Retinal pigment epithelial cell (primary cell): Measurements from ENCODE around the gene NAT8L.

Source experiments
- DNase-seq: peaks from one replicate; pipeline ENCODE4 v3.0.0-alpha.2; 2010; ENCODE audit warnings: low read depth
- H3K4me3 ChIP-seq: 2 replicates; pipeline ENCODE4 v1.5.1; 2011; ENCODE audit warnings: mild to moderate bottlenecking, low read length, control low read depth, moderate library complexity
- CTCF ChIP-seq: conservative IDR thresholded peaks from 2 replicates; pipeline ENCODE4 v1.5.1; 2011; ENCODE audit warnings: low read depth, low read length, control low read depth, inconsistent platforms

Gene NAT8L

DNA sequence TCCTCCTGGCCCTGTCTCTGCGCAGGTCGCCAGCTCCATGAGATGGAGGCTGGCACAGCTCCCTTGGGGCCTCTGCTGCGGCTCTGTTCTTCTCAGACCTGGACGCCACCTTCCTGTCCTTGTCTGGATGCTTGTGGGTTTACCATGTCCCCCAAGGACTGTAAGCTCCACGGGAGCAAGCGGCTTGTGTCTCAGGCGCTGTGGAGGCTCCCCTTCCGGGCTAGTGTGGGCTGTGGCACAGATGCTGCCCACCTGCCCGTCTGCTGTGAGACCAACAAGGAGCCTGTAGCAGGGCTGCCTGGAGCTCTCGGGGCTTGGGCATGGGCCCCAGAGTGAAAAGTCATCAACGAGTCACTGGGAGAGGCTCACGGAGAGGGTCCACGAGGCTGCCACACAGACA is 25.2 kb downstream of the NAT8L start:
- DNase-seq = no peak
- TF ChIP-seq CTCF = no peak
- no peak overlapping the region for H3K4me3 ChIP-seq

DNA sequence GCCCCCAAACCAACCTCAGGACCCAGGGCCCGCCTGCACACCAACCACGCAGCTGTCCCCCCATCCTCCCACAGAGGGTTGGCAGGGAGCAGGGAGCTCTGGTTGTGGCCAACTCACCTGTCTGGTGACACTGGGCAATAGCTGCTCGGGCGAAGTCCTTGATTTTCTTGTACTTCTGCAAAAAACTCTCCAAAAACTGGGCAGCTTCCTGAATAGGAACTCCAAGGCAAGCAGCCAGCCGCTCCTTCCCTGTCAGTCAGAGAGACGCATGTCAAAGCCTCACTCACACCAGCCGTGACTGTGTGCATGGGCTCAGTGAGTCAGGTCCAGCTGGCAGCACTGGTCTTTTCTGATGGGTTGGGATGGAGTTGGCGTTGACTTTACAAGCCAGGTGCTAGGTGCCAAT is 26.4 kb downstream of the NAT8L start:
- no peak for TF ChIP-seq CTCF
- DNase-seq = no peak
- H3K4me3 ChIP-seq = no peak overlapping the region

GRCh38 chr4:2087170-2087569 is 28.0 kb downstream of the NAT8L start:
- no peak overlapping the region for H3K4me3 ChIP-seq
- TF ChIP-seq CTCF = peak; percentile 21
- DNase-seq = no peak

- no peak for TF ChIP-seq CTCF
- no peak for DNase-seq
- H3K4me3 ChIP-seq = no peak overlapping the region
These were observed 30.1 kb downstream of the NAT8L start for GRCh38 chr4:2089222-2089621.

DNA sequence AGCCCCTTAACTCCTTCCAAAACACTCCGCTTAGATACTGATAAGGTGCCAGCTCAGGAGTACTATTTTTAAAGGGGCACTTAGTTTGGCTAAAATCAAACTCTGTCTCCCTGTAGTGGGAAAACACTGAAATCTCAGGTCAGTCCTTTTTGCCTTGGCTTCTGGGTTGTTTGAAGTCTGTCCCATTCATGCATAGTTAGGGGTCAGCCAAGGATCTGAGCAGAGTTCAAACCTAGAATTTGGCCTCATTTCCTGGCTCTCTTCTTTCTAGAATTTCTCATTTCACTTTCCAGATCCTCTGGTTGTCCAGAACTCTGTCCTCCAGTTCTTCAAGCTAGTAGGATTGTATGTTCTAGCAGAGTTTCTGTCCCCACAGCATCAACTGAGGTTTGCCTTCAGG is 31.5 kb downstream of the NAT8L start:
- no peak overlapping the region for H3K4me3 ChIP-seq
- TF ChIP-seq CTCF = no peak
- DNase-seq = no peak

DNA sequence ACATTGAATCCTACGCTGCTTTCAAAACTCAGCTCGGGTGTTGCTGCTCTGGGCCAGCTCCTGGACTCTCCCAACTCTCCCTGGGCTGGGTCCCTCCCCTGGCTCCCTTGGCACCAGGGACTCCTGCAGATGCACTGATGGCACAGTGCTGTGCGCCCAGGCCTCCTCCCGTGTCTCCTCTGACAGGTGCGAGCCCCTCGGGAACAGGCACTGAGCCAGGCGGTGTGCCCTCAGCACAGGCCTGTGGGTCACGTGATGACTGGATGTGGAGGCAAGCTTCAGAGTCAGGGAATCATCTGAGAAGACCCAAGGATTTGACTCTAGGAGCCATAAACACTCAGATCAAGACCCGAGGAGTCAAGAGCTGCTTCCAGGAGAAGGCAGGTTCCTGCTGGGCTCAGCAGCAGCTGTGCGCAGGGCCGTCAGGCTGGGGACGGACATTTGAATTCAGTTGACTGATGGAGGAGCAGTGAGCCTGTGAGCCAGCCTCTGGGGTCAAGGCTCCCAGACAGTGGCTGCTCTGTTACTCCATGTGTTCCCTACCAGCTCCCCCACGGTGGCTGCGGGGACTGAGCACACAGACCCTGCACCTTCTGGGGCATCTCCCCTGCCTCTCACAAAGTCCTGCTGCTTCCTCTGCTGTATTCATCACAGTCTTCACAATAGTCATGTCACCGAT is 33.0 kb downstream of the NAT8L start:
- H3K4me3 ChIP-seq = no peak overlapping the region
- TF ChIP-seq CTCF = no peak
- no peak for DNase-seq

DNA sequence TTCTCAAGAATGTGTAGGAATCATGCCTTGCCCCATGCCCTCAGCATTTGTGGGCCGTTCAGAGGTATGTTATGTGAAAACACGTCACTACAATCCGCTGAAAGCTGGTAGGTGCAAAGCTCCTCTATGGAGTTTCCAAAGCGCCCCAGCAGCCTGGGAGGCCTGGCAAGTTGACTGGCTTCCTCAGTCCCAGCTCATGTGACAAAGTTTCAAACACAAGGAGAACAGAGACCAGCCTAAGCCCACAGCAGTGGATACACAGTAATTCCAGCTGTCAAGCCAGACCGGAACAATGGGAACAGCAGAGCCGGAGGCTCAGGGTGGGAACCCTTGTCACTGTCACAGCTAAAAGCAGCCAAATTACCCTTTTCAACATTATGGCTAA is 33.5 kb downstream of the NAT8L start:
- peak; percentile 16 for DNase-seq
- no peak overlapping the region for H3K4me3 ChIP-seq
- no peak for TF ChIP-seq CTCF
